SU-DHL-6 (cell line): ENCODE measurements around the gene SULT1C4.

Source experiments
- EZH2phosphoT487 ChIP-seq: fragments of 200-600 bp; sonication (generic), shearing (Covaris generic); conservative IDR thresholded peaks from 2 replicates; pipeline ENCODE4 v1.6.1; 2018; ENCODE audit warnings: mild to moderate bottlenecking, antibody characterized with exemption, low read length, moderate library complexity, mixed read lengths
- TF ChIP-seq, protein P1 (sequence below): fragments of 200-600 bp; sonication (generic); IDR thresholded peaks from one replicate; pipeline ENCODE4 v1.5.1; 2017; ENCODE audit warnings: antibody characterized with exemption, mild to moderate bottlenecking, low read length, moderate library complexity; ENCODE audit not compliant: insufficient read depth, poor library complexity, severe bottlenecking

DNA sequence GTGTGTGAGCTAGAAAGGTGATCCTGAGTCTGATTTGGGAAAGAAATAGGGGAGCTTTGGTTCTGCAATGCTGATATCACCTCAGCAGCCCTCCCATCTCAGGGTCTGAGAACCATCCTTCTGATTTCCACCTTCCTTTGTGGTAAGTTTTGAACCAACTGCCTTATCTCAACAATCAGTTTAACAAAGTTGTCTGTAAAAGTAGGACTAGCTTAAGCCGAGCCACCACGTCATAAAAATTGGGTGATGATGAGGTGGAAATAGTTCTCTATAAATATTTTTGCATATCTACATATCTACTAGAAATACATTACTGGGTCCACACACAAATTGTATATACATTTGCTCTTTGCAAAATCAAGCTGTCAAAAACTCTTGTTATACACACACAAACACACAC is 1.1 kb downstream of the SULT1C4 start:
- TF ChIP-seq, protein P1, sequence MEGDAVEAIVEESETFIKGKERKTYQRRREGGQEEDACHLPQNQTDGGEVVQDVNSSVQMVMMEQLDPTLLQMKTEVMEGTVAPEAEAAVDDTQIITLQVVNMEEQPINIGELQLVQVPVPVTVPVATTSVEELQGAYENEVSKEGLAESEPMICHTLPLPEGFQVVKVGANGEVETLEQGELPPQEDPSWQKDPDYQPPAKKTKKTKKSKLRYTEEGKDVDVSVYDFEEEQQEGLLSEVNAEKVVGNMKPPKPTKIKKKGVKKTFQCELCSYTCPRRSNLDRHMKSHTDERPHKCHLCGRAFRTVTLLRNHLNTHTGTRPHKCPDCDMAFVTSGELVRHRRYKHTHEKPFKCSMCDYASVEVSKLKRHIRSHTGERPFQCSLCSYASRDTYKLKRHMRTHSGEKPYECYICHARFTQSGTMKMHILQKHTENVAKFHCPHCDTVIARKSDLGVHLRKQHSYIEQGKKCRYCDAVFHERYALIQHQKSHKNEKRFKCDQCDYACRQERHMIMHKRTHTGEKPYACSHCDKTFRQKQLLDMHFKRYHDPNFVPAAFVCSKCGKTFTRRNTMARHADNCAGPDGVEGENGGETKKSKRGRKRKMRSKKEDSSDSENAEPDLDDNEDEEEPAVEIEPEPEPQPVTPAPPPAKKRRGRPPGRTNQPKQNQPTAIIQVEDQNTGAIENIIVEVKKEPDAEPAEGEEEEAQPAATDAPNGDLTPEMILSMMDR, result no peak
- TF ChIP-seq EZH2phosphoT487, result no peak
